ENCODE data around the gene DMRT2. TPM values are rescaled to one million over a fixed set of nuclear protein-coding genes. Genes with fewer than 3 reads are reported as not detected.

Gene DMRT2
- total RNA-seq, 2 experiments from 2014 or later, result 14.7 to 18.9 TPM

DNA sequence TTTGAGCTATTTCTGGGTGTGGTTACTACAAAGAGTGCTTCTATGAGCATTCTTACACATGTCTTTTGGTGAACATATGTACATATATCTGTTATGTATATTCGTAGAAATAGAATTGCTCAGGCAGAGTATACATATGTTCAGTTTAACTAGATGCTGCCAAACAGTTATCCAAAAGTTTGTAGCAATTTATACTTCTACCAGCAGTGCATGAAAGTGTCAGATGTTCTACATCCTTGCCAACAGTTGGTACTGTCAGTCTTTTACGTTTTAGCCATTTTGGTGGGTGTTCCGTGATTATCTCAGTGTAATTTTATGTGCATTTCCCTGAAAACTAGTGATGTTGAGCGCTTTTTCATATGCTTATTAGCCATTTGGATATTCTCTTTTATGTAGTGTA lies 35.9 kb upstream of the DMRT2 start:
- Histone ChIP-seq H3K4me1 (ENCODE audit: insufficient read depth, low read length, poor library complexity, severe bottlenecking) (no peaks in the 10 kb centered on the region), H3K79me2 (ENCODE audit: insufficient read depth, low read depth, low read length) (no peaks in the 10 kb centered on the region), H3K4me2 (ENCODE audit: low read length) (no peak overlapping the region), H4K20me1 (ENCODE audit: insufficient read depth, low read length) (no peaks in the 10 kb centered on the region), H3K9me3 (ENCODE audit: low read length) (no peaks in the 10 kb centered on the region), H3K36me3 (ENCODE audit: insufficient read depth, low read length) (no peaks in the 10 kb centered on the region), H3K4me3 (ENCODE audit: low read depth, low read length, poor library complexity, severe bottlenecking) (no peak overlapping the region), H3K27ac (ENCODE audit: low read depth, low read length, poor library complexity, severe bottlenecking) (no peak overlapping the region), H2AFZ (ENCODE audit: low read length) (no peak overlapping the region), H3K9me2 (ENCODE audit: insufficient read depth, low read length) (no peaks in the 10 kb centered on the region)
- BruUV-seq (replicated peaks), result no TSS peak
- TF ChIP-seq, protein P1, sequence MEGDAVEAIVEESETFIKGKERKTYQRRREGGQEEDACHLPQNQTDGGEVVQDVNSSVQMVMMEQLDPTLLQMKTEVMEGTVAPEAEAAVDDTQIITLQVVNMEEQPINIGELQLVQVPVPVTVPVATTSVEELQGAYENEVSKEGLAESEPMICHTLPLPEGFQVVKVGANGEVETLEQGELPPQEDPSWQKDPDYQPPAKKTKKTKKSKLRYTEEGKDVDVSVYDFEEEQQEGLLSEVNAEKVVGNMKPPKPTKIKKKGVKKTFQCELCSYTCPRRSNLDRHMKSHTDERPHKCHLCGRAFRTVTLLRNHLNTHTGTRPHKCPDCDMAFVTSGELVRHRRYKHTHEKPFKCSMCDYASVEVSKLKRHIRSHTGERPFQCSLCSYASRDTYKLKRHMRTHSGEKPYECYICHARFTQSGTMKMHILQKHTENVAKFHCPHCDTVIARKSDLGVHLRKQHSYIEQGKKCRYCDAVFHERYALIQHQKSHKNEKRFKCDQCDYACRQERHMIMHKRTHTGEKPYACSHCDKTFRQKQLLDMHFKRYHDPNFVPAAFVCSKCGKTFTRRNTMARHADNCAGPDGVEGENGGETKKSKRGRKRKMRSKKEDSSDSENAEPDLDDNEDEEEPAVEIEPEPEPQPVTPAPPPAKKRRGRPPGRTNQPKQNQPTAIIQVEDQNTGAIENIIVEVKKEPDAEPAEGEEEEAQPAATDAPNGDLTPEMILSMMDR (conservative IDR thresholded peaks at IDR 0.05; ENCODE audit: low read length), result no peak
- no peak for TF ChIP-seq EZH2phosphoT487 (IDR thresholded peaks at IDR 0.05; ENCODE audit: borderline replicate concordance, low read depth, low read length)
- POLR2A ChIA-PET, result interaction anchor here (0.6 kb wide), 1 partner anchor 348 kb away, joined by 3 read pairs; no protein-coding TSS in a partner anchor
- intact Hi-C loops (cut with micrococcal nuclease; ENCODE audit: unreplicated experiment), result no loop called here
- DNase-seq (ENCODE audit: low spot score), result no peak
- CTCF ChIA-PET (ENCODE audit: unreplicated experiment), result no interaction called here

DNA sequence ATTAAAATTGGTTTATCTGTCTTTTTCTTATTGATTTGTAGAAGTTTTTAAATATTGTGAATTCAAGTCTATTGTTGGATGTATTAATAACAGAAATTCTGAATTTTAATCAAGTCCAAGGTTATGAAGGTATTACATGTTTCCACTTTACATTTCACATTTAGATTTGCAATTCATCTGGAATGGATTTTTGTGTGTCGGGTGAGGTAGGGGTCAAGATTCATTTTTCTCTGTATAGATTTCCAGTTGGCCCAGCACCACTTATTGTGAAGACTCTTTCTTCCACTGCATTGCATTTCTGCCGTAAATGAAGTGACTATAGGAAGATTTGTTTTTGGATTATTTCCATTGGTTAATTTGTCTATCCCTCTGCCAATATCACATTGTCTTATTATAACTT lies 35.5 kb upstream of the DMRT2 start:
- H3K27ac ChIP-seq (ENCODE audit: low read depth, low read length, poor library complexity, severe bottlenecking), result no peak overlapping the region
- intact Hi-C loops (cut with micrococcal nuclease; ENCODE audit: unreplicated experiment), result loop anchor here (5.0 kb wide), 1 partner anchor 593 kb away; no protein-coding TSS in a partner anchor
- POLR2A ChIA-PET, result no interaction called here
- no peak overlapping the region for H3K4me2 ChIP-seq (ENCODE audit: low read length)
- H3K36me3 ChIP-seq (ENCODE audit: insufficient read depth, low read length), result no peaks in the 10 kb centered on the region
- no peaks in the 10 kb centered on the region for H3K79me2 ChIP-seq (ENCODE audit: insufficient read depth, low read depth, low read length)
- CTCF ChIA-PET (ENCODE audit: unreplicated experiment), result no interaction called here
- no peak overlapping the region for H2AFZ ChIP-seq (ENCODE audit: low read length)
- DNase-seq (ENCODE audit: low spot score), result no peak
- H3K4me1 ChIP-seq (ENCODE audit: insufficient read depth, low read length, poor library complexity, severe bottlenecking), result no peaks in the 10 kb centered on the region
- H3K9me3 ChIP-seq (ENCODE audit: low read length), result no peaks in the 10 kb centered on the region
- H3K9me2 ChIP-seq (ENCODE audit: insufficient read depth, low read length), result no peaks in the 10 kb centered on the region
- TF ChIP-seq, protein P1 (conservative IDR thresholded peaks at IDR 0.05; ENCODE audit: low read length), result no peak
- TF ChIP-seq EZH2phosphoT487 (IDR thresholded peaks at IDR 0.05; ENCODE audit: borderline replicate concordance, low read depth, low read length), result no peak
- no peaks in the 10 kb centered on the region for H4K20me1 ChIP-seq (ENCODE audit: insufficient read depth, low read length)
- no peak overlapping the region for H3K4me3 ChIP-seq (ENCODE audit: low read depth, low read length, poor library complexity, severe bottlenecking)
- no TSS peak for BruUV-seq (replicated peaks)

DNA sequence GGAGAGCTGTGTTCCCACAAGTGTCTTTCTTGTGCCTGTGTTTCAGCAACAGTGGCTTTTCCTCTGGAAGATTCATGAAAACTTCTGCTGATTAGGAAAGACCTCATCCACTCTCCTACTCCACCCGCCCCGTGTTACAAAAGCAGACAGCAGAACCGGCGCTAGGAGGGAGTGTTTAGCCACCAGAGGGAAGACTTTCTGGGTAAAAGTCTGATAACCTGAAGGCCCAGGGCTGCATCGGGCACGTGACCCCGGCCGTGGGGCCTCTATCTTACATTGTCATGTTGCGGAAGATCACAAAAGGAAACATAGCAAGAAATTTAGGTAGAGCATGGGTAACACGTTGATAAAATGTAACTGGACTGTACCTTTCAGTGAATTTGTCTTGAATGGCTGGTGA lies 32.0 kb upstream of the DMRT2 start:
- Histone ChIP-seq H3K4me2 (ENCODE audit: low read length) (no peak overlapping the region), H3K27ac (ENCODE audit: low read depth, low read length, poor library complexity, severe bottlenecking) (no peak overlapping the region), H2AFZ (ENCODE audit: low read length) (peak overlapping the region; percentile 20; the same call in 1 of the 2 replicates), H3K4me3 (ENCODE audit: low read depth, low read length, poor library complexity, severe bottlenecking) (no peak overlapping the region), H3K36me3 (ENCODE audit: insufficient read depth, low read length) (no peaks in the 10 kb centered on the region), H3K79me2 (ENCODE audit: insufficient read depth, low read depth, low read length) (no peaks in the 10 kb centered on the region), H3K9me2 (ENCODE audit: insufficient read depth, low read length) (no peaks in the 10 kb centered on the region), H3K9me3 (ENCODE audit: low read length) (peaks cover 7% of the 10 kb centered on the region; the same call in 1 of the 2 replicates), H3K4me1 (ENCODE audit: insufficient read depth, low read length, poor library complexity, severe bottlenecking) (no peaks in the 10 kb centered on the region), H4K20me1 (ENCODE audit: insufficient read depth, low read length) (no peaks in the 10 kb centered on the region)
- ChIA-PET CTCF (ENCODE audit: unreplicated experiment) (no interaction called here), POLR2A (no interaction called here)
- no TSS peak for BruUV-seq (replicated peaks)
- intact Hi-C loops (cut with micrococcal nuclease; ENCODE audit: unreplicated experiment), result loop anchor here (5.0 kb wide), 1 partner anchor 589 kb away; no protein-coding TSS in a partner anchor
- TF ChIP-seq, protein P1 (conservative IDR thresholded peaks at IDR 0.05; ENCODE audit: low read length), result peak; percentile 76
- TF ChIP-seq EZH2phosphoT487 (IDR thresholded peaks at IDR 0.05; ENCODE audit: borderline replicate concordance, low read depth, low read length), result no peak
- DNase-seq (ENCODE audit: low spot score), result peak; percentile 61

All from OCI-LY7 (cell line).